ENCODE data around the gene TIPRL. TPM values are rescaled to one million over a fixed set of nuclear protein-coding genes. Genes with fewer than 3 reads are reported as not detected.

Gene TIPRL
- total and polyA plus RNA-seq, 9 of the 15 experiments (the other 6 are each of a cell fraction or from before 2014, with no cell fraction given): 41.4 to 90.2 (median 69.9) TPM

DNA sequence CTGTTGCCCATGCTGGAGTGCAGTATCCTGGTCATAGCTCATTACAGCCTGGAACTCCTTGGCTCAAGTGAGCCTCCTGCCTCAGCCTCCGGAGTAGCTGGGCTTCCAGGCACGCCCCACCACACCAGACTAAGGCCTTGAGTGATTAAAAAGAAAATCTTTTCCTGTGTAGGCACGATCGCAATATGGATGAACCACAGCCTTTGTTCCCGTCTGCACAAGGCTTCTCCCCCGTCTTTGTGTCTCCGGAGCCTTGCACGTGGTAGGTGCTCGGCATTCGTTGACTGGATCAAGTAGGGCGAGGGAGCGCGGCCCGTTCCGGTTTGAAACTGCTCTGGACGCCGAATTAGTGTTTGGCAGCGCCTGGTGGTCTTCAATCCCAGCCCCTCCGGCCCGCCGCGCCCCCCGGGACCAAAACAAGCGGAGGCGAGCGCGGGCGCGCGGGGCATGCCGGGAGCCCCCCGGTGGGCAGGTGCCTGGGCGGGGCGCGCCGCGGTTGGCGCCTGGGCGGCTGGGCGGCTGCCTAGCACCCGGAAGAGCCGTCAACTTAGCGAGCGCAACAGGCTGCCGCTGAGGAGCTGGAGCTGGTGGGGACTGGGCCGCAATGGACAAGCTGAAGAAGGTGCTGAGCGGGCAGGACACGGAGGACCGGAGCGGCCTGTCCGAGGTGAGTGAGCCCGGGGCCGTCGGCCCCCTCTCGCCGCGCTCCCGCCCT is 46.9 kb downstream of the TIPRL start, which contains the start of gene SFT2D2 (continued):
- TF ChIP-seq TARDBP (IDR thresholded peaks at IDR 0.05) (0 out of 2 replicates have a peak, but pooled peaks have one; percentile 73), ZNF23 (CRISPR knock-in tag; IDR thresholded peaks at IDR 0.05) (no peak), ZNF174 (CRISPR knock-in tag; IDR thresholded peaks at IDR 0.05) (no peak), THRAP3 (IDR thresholded peaks at IDR 0.05; ENCODE audit: borderline replicate concordance) (no peak), RCOR1 (IDR thresholded peaks at IDR 0.05; ENCODE audit: borderline replicate concordance in 1 of 2, low read depth in 2 of 2, low read length in 2 of 2) (peak in 1 of 2 experiments; percentile 23; a peak in 2 of 4 replicates), NR2C1 (IDR thresholded peaks at IDR 0.05) (no peak), NR2C1 (tag; IDR thresholded peaks at IDR 0.05) (peak; percentile 74), SMARCA4 (IDR thresholded peaks at IDR 0.05) (0 out of 2 replicates have a peak, but pooled peaks have one; percentile 20), NCOA6 (IDR thresholded peaks at IDR 0.05) (no peak), MAFG (tag; conservative IDR thresholded peaks at IDR 0.05) (no peak), CBFA2T3 (IDR thresholded peaks at IDR 0.05) (no peak), POLR2AphosphoS5 (IDR thresholded peaks at IDR 0.05; ENCODE audit: control insufficient read depth, insufficient read depth, low read depth, low read length) (peak; percentile 95), FOXK1 (CRISPR knock-in tag; IDR thresholded peaks at IDR 0.05; ENCODE audit: borderline replicate concordance) (no peak), MTA1 (IDR thresholded peaks at IDR 0.05; ENCODE audit: borderline replicate concordance) (0 out of 2 replicates have a peak, but pooled peaks have one; percentile 33), ASH1L (IDR thresholded peaks at IDR 0.05; ENCODE audit: borderline replicate concordance, low read depth, partially characterized antibody) (no peak), ZBTB49 (CRISPR knock-in tag; IDR thresholded peaks at IDR 0.05; ENCODE audit: borderline replicate concordance) (no peak), SOX6 (IDR thresholded peaks at IDR 0.05) (peak; percentile 83), RERE (CRISPR knock-in tag; IDR thresholded peaks at IDR 0.05; ENCODE audit: borderline replicate concordance) (no peak), LCOR (CRISPR knock-in tag; IDR thresholded peaks at IDR 0.05) (no peak; the same call in none of the 2 replicates), STAT5B (CRISPR knock-in tag; IDR thresholded peaks at IDR 0.05) (no peak)
- TF ChIP-seq, protein P1, sequence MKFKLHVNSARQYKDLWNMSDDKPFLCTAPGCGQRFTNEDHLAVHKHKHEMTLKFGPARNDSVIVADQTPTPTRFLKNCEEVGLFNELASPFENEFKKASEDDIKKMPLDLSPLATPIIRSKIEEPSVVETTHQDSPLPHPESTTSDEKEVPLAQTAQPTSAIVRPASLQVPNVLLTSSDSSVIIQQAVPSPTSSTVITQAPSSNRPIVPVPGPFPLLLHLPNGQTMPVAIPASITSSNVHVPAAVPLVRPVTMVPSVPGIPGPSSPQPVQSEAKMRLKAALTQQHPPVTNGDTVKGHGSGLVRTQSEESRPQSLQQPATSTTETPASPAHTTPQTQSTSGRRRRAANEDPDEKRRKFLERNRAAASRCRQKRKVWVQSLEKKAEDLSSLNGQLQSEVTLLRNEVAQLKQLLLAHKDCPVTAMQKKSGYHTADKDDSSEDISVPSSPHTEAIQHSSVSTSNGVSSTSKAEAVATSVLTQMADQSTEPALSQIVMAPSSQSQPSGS (CRISPR knock-in tag; IDR thresholded peaks at IDR 0.05): no peak
